HG03378 (cell line): ENCODE data around the gene HSP90AB1.

ENCODE experiments used
- ATAC-seq: cut with Tn5 transposase; IDR thresholded peaks from one replicate; pipeline ENCODE4 v1.9.1; 2021; ENCODE audit warnings: mild to moderate bottlenecking, moderate library complexity; ENCODE audit not compliant: unreplicated experiment

HSP90AB1 gene

GRCh38 chr6:44246663-44247337 is at the start of gene HSP90AB1:
HSP90AB1 (plus strand) TSS chr6:44247101; CDS start chr6:44248630, 1,529 bp downstream.
- peak; percentile 59 for ATAC-seq

- ATAC-seq = no peak
These were observed 48.2 kb upstream of the HSP90AB1 start for GRCh38 chr6:44198684-44199083.

GRCh38 chr6:44199883-44200282 is 47.0 kb upstream of the HSP90AB1 start:
- ATAC-seq = no peak

GRCh38 chr6:44201200-44201599 is 45.7 kb upstream of the HSP90AB1 start:
- ATAC-seq = no peak

GRCh38 chr6:44201638-44202303 is 45.1 kb upstream of the HSP90AB1 start:
- ATAC-seq = no peak

GRCh38 chr6:44202332-44202971 is 44.4 kb upstream of the HSP90AB1 start:
- no peak for ATAC-seq

GRCh38 chr6:44202972-44203750 is 43.7 kb upstream of the HSP90AB1 start:
- ATAC-seq = no peak

GRCh38 chr6:44203955-44204354 is 42.9 kb upstream of the HSP90AB1 start:
- no peak for ATAC-seq

- ATAC-seq = no peak
These were observed 38.9 kb upstream of the HSP90AB1 start for GRCh38 chr6:44207966-44208365.

- ATAC-seq = no peak
These were observed 35.6 kb upstream of the HSP90AB1 start for GRCh38 chr6:44211284-44211683.

- ATAC-seq = no peak
These were observed 32.6 kb upstream of the HSP90AB1 start for GRCh38 chr6:44214307-44214706.

GRCh38 chr6:44216677-44217331 is 30.1 kb upstream of the HSP90AB1 start, which contains the start of gene MYMX:
MYMX (plus strand) TSS chr6:44216926; CDS start chr6:44217472, 546 bp downstream.
- no peak for ATAC-seq

- ATAC-seq = no peak
These were observed 29.4 kb upstream of the HSP90AB1 start for GRCh38 chr6:44217332-44218143.

- ATAC-seq = no peak
These were observed 27.7 kb upstream of the HSP90AB1 start for GRCh38 chr6:44219053-44219814.

- ATAC-seq = no peak
These were observed 26.8 kb upstream of the HSP90AB1 start for GRCh38 chr6:44219815-44220784.

GRCh38 chr6:44220913-44221290 is 26.0 kb upstream of the HSP90AB1 start:
- no peak for ATAC-seq

GRCh38 chr6:44221291-44221960 is 25.5 kb upstream of the HSP90AB1 start:
- peak; percentile 35 for ATAC-seq
